Trophoblast cell (in vitro differentiated cells and primary cell): ENCODE results near the gene NOS2.
"Not testable (repeated sequence)": the region's sequence is repeated elsewhere in the genome, so short reads cannot be mapped to it uniquely, and the experiment has no call there.

ENCODE experiments used
- DNase-seq, 2 donors: peaks; one replicate each; pipeline ENCODE4 v3.0.0-alpha.2; 2016
- H2AFZ ChIP-seq: 2 replicates; pipeline ENCODE4 v1.6.1; 2013; ENCODE audit warnings: low read length, moderate library complexity, mild to moderate bottlenecking; ENCODE audit not compliant: insufficient read depth, poor library complexity
- H2AK5ac ChIP-seq: 2 replicates; pipeline ENCODE4 v1.6.1; 2013; ENCODE audit warnings: mild to moderate bottlenecking, low read length
- H2BK120ac ChIP-seq: 2 replicates; pipeline ENCODE4 v1.6.1; 2013; ENCODE audit warnings: low read length, mild to moderate bottlenecking, moderate library complexity; ENCODE audit not compliant: insufficient read depth, poor library complexity
- H2BK12ac ChIP-seq: 2 replicates; pipeline ENCODE4 v1.6.1; 2013; ENCODE audit warnings: mild to moderate bottlenecking, low read length, moderate library complexity
- H2BK5ac ChIP-seq: 2 replicates; pipeline ENCODE4 v1.6.1; 2013; ENCODE audit warnings: low read length, low read depth, moderate library complexity, mild to moderate bottlenecking; ENCODE audit not compliant: poor library complexity
- H3K14ac ChIP-seq: 2 replicates; pipeline ENCODE4 v1.6.1; 2013; ENCODE audit warnings: mild to moderate bottlenecking, low read length
- H3K18ac ChIP-seq: 2 replicates; pipeline ENCODE4 v1.6.1; 2013; ENCODE audit warnings: mild to moderate bottlenecking, low read length
- H3K23ac ChIP-seq: 2 replicates; pipeline ENCODE4 v1.6.1; 2013; ENCODE audit warnings: low read length
- H3K27ac ChIP-seq: 2 replicates; pipeline ENCODE4 v1.5.1; 2013; ENCODE audit warnings: low read depth, mild to moderate bottlenecking, inconsistent platforms, low read length, moderate library complexity
- H3K27me3 ChIP-seq: 2 replicates; pipeline ENCODE4 v1.6.1; 2013; ENCODE audit warnings: inconsistent platforms, mild to moderate bottlenecking, low read length, moderate library complexity; ENCODE audit not compliant: insufficient read depth
- H3K36me3 ChIP-seq, 2 experiments: 1 replicate in 1 of 2; 2 replicates in 1 of 2; pipeline ENCODE4 v1.6.1; 2013; ENCODE audit warnings: low read length in 2 of 2, mild to moderate bottlenecking in 2 of 2, moderate library complexity in 1 of 2; ENCODE audit not compliant: insufficient read depth in 2 of 2, control insufficient read depth in 1 of 2
- H3K4ac ChIP-seq: 2 replicates; pipeline ENCODE4 v1.6.1; 2013; ENCODE audit warnings: low read depth, mild to moderate bottlenecking, low read length, moderate library complexity
- H3K4me1 ChIP-seq, 2 experiments: 1 replicate in 1 of 2; 2 replicates in 1 of 2; pipeline ENCODE4 v1.6.1; 2013; ENCODE audit warnings: low read length in 2 of 2, mild to moderate bottlenecking in 2 of 2, moderate library complexity in 1 of 2; ENCODE audit not compliant: insufficient read depth in 2 of 2, control insufficient read depth in 1 of 2
- H3K4me2 ChIP-seq: 2 replicates; pipeline ENCODE4 v1.6.1; 2013; ENCODE audit warnings: inconsistent platforms, mild to moderate bottlenecking, low read length, moderate library complexity
- H3K4me3 ChIP-seq: 2 replicates; pipeline ENCODE4 v1.5.1; 2013; ENCODE audit warnings: mild to moderate bottlenecking, low read depth, low read length, inconsistent platforms
- H3K79me1 ChIP-seq: one replicate; pipeline ENCODE4 v1.6.1; 2013; ENCODE audit warnings: low read length
- H3K79me2 ChIP-seq: 2 replicates; pipeline ENCODE4 v1.6.1; 2013; ENCODE audit warnings: low read length, mild to moderate bottlenecking; ENCODE audit not compliant: control insufficient read depth, insufficient read depth, poor library complexity
- H3K9ac ChIP-seq: 2 replicates; pipeline ENCODE4 v1.6.1; 2013; ENCODE audit warnings: mild to moderate bottlenecking, low read length
- H3K9me3 ChIP-seq: 2 replicates; pipeline ENCODE4 v1.6.1; 2013; ENCODE audit warnings: low read depth, mild to moderate bottlenecking, control low read depth, inconsistent platforms, low read length; ENCODE audit not compliant: insufficient read depth
- H4K12ac ChIP-seq: 2 replicates; pipeline ENCODE4 v1.6.1; 2013; ENCODE audit warnings: low read depth, mild to moderate bottlenecking, low read length, moderate library complexity
- H4K8ac ChIP-seq: 2 replicates; pipeline ENCODE4 v1.6.1; 2013; ENCODE audit warnings: low read depth, mild to moderate bottlenecking, low read length, moderate library complexity
- H4K91ac ChIP-seq: one replicate; pipeline ENCODE4 v1.6.1; 2013; ENCODE audit warnings: low read depth, mild to moderate bottlenecking, low read length, moderate library complexity
- WGBS: extraction: QIAGEN DNeasy Blood & Tissue Kit; methylation state at CpG from one replicate; pipeline ENCODE4 v1.1.7; 2013; ENCODE audit warnings: missing lambda C conversion rate; ENCODE audit not compliant: insufficient read length, insufficient coverage; ENCODE audit errors: extremely low coverage; 5-methylcytosine and 5-hydroxymethylcytosine counted together

NOS2 gene

GRCh38 chr17:27825459-27825858, 25.1 kb upstream of the NOS2 start:
- H2AFZ ChIP-seq, result no peak overlapping the region
- WGBS, result no CpG with 5 or more reads among the region's 5 CpGs

GRCh38 chr17:27824745-27825144, 24.4 kb upstream of the NOS2 start:
- Histone ChIP-seq H3K27me3 (no peaks in the 10 kb centered on the region), H2BK12ac (no peak overlapping the region), H3K4me1 (no peaks in the 10 kb centered on the region), H2BK5ac (no peak overlapping the region), H3K4me2 (no peak overlapping the region), H3K23ac (no peak overlapping the region), H3K79me1 (no peaks in the 10 kb centered on the region), H4K8ac (no peak overlapping the region), H2AFZ (no peak overlapping the region), H3K9me3 (peaks cover 5% of the 10 kb centered on the region), H3K27ac (no peak overlapping the region), H4K91ac (no peak overlapping the region), H4K12ac (no peak overlapping the region), H3K4me3 (no peak overlapping the region), H2AK5ac (no peak overlapping the region), H3K18ac (no peak overlapping the region), H3K79me2 (no peaks in the 10 kb centered on the region), H3K9ac (no peak overlapping the region), H3K36me3 (no peaks in the 10 kb centered on the region), H2BK120ac (no peak overlapping the region), H3K4ac (no peak overlapping the region), H3K14ac (no peak overlapping the region)
- DNase-seq, result no peak
- WGBS, result no CpG with 5 or more reads among the region's 4 CpGs

More at GRCh38 chr17:27825459-27825858, 25.1 kb upstream of the NOS2 start:
- Histone ChIP-seq H3K23ac (no peak overlapping the region), H4K8ac (no peak overlapping the region), H3K4ac (no peak overlapping the region), H4K12ac (no peak overlapping the region), H3K4me1 (peaks cover 0 to 2% of the 10 kb centered on the region in 2 experiments), H3K18ac (no peak overlapping the region), H3K27ac (no peak overlapping the region), H3K4me3 (no peak overlapping the region), H3K36me3 (no peaks in the 10 kb centered on the region), H3K4me2 (no peak overlapping the region), H2BK5ac (no peak overlapping the region), H2BK12ac (no peak overlapping the region), H3K27me3 (no peaks in the 10 kb centered on the region), H3K79me1 (no peaks in the 10 kb centered on the region), H3K79me2 (no peaks in the 10 kb centered on the region), H3K9ac (no peak overlapping the region), H3K14ac (no peak overlapping the region), H4K91ac (no peak overlapping the region), H3K9me3 (peaks cover 5% of the 10 kb centered on the region), H2BK120ac (no peak overlapping the region), H2AK5ac (no peak overlapping the region)
- DNase-seq, result no peak

GRCh38 chr17:27824176-27824715, 23.9 kb upstream of the NOS2 start:
- no peak for DNase-seq
- Histone ChIP-seq H3K27ac (no peak overlapping the region), H3K14ac (no peak overlapping the region), H3K4ac (no peak overlapping the region), H4K8ac (no peak overlapping the region), H3K9ac (no peak overlapping the region), H3K79me2 (no peaks in the 10 kb centered on the region), H3K4me2 (no peak overlapping the region), H4K12ac (no peak overlapping the region), H3K27me3 (no peaks in the 10 kb centered on the region), H3K23ac (no peak overlapping the region), H3K9me3 (peaks cover 5% of the 10 kb centered on the region), H4K91ac (no peak overlapping the region), H2BK5ac (no peak overlapping the region), H3K4me3 (no peak overlapping the region), H3K79me1 (no peaks in the 10 kb centered on the region), H3K36me3 (no peaks in the 10 kb centered on the region), H2AK5ac (no peak overlapping the region), H3K4me1 (no peaks in the 10 kb centered on the region), H2AFZ (no peak overlapping the region), H3K18ac (no peak overlapping the region), H2BK120ac (no peak overlapping the region), H2BK12ac (no peak overlapping the region)
- no CpG with 5 or more reads among the region's 3 CpGs for WGBS

- not testable (repeated sequence) for H3K4me2 ChIP-seq, H4K8ac ChIP-seq, H3K4me3 ChIP-seq, H4K12ac ChIP-seq, H3K79me2 ChIP-seq, H3K9me3 ChIP-seq, H3K9ac ChIP-seq, H3K27me3 ChIP-seq, H2BK12ac ChIP-seq, H3K23ac ChIP-seq, H3K36me3 ChIP-seq, H3K4ac ChIP-seq, H3K79me1 ChIP-seq, H3K18ac ChIP-seq, H4K91ac ChIP-seq, H2BK120ac ChIP-seq, H3K4me1 ChIP-seq, H3K14ac ChIP-seq, H3K27ac ChIP-seq, H2BK5ac ChIP-seq, H2AFZ ChIP-seq, H2AK5ac ChIP-seq, DNase-seq
- WGBS, result no CpG with 5 or more reads among the region's 10 CpGs
These were observed 21.8 kb upstream of the NOS2 start for GRCh38 chr17:27822108-27822507.
